DND-41 (cell line): ENCODE results near the gene EMC10.

Source experiments
- CTCF ChIP-seq: IDR thresholded peaks from 2 replicates; pipeline ENCODE4 v1.5.1; 2012; ENCODE audit warnings: borderline replicate concordance, low read length, moderate library complexity, mild to moderate bottlenecking; ENCODE audit not compliant: poor library complexity, severe bottlenecking; ENCODE audit errors: extremely low read depth
- EZH2 ChIP-seq: IDR thresholded peaks from 3 replicates; pipeline ENCODE4 v1.6.1; 2012; ENCODE audit warnings: borderline replicate concordance, low read depth, mild to moderate bottlenecking, moderate library complexity, low read length, inconsistent platforms; ENCODE audit not compliant: severe bottlenecking

- TF ChIP-seq CTCF (no peak), EZH2 (no peak)
Measured at GRCh38 chr19:50500753-50501151, 24.4 kb downstream of the EMC10 start.
